GM20431 (cell line): ENCODE measurements around the gene SGCE.

ENCODE experiments used
- in situ Hi-C: fragments of 300-500 bp; cut with MseI, MboI; formaldehyde crosslinking; loops from one replicate; pipeline ENCODE4 v1.15.0; 2020; ENCODE audit warnings: low sequenced_read_pairs; ENCODE audit not compliant: unreplicated experiment

The SGCE gene

GRCh38 chr7:94632338-94633013 is 23.5 kb downstream of the SGCE start:
- in situ Hi-C loops: no loop called here

GRCh38 chr7:94630855-94631254 is 25.1 kb downstream of the SGCE start:
- in situ Hi-C loops: no loop called here

DNA sequence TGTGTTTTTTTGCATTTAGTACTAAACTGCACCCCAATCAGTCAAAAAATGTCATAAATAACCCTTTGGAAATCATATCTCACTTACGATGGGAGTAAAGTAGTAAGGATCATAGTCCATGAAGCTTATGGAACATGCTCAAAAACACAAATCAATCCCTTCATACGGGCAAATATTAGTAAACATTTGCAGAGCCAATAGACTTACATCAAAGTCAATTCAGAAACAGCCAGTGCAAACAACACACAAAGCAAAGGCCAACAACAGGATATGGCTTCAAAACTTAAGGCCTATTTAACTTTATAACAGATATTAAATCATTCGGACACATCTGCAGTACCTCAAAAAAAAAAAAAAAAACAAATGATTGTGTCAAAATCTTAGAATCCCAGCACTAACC is 32.1 kb downstream of the SGCE start:
- in situ Hi-C loops: no loop called here

DNA sequence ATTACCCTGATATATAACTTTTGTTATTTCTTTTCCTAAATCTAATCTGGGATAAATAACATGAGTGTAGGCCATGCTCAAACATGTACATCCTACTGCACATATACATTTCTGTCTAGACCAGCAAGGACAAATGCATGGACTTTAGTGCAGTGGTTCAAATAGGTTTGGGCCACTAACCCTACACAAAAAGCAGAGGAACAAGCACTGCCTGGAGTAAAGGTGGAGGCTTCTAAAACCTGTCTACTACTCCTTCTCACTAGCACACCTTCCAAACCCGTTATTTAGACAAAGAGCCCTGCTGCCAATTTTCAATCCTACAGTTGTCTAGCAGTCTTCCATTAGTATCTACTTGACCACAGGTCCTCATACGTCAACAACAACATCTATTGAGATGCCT is 34.8 kb downstream of the SGCE start:
- in situ Hi-C loops: no loop called here

GRCh38 chr7:94620703-94621118 is 35.2 kb downstream of the SGCE start:
- in situ Hi-C loops: no loop called here

DNA sequence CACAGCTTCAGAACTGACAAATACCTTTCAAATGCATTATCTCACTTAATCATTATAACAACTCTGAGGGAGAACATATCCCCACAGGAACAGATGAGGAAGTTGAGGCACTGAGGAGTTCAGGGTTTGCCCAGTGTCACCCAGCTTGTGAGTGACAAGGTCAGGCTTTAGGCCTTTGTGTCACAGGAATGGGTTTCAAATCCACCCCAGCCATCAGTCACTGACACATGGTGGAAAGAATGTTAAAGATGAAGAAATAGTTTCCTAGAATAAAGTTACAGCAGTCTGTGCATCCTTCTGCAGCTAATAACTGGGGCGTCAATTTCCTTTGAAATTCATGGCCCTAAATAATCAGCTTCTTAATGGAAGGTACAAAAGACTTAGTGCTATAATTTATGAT is 37.8 kb downstream of the SGCE start:
- in situ Hi-C loops: no loop called here

GRCh38 chr7:94616855-94617254 is 39.1 kb downstream of the SGCE start:
- in situ Hi-C loops: no loop called here

- in situ Hi-C loops: no loop called here
These were observed 40.3 kb downstream of the SGCE start for GRCh38 chr7:94615666-94616065.

DNA sequence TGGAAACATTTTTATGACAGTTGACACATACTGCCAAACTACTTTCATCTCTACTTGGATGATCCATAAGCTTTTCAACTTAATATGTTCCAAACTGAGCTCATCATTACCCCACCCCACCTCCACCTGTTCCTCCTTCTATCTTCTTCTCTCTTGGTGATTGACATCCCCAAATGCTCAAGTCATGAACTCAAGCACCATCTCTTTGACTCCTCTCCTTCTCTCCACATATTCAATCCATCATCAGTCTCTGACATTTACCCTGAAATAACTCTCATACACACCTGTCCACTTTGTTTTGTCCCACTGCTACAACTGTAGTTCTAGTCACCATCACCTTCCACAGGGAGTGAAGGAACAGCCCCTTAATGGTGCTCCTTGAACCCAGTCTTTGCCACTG is 43.3 kb downstream of the SGCE start:
- in situ Hi-C loops: no loop called here

GRCh38 chr7:94612253-94612652 is 43.7 kb downstream of the SGCE start:
- in situ Hi-C loops: no loop called here

DNA sequence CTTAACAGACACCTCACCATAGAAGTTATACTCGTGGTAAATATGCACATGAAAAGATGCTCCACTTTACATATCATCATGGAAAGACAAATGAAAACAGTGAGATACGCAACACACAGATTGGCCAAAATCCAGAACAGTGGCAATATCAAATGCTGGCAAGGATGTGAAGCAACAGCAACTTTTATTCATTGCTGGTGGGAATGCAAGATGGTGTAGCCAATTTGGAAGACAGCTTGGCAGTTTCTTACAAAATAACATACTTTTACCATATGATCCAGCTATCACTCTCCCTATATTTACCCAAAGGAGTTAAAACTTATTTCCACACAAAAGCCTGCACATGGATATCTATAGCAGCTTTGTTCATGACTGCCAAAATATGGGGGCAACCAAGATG is 46.4 kb downstream of the SGCE start:
- in situ Hi-C loops: no loop called here

DNA sequence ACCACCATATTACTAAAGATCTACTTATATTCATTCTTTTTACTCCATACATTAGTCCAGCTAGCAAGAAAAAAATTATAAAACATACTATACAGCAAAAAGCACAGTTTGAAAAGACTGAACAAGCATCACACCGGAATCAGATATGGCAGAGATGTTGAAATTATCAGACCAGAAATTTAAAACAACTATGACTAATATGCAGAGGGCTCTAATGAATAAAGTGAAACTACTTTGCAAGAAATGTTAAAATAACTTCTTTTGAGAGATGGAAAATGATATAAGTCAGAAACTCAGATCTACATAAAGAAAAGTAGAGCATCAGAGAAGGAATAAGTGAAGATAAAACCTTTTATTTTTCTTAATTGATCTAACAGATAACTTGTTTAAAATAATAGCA is 50.9 kb downstream of the SGCE start:
- in situ Hi-C loops: no loop called here

DNA sequence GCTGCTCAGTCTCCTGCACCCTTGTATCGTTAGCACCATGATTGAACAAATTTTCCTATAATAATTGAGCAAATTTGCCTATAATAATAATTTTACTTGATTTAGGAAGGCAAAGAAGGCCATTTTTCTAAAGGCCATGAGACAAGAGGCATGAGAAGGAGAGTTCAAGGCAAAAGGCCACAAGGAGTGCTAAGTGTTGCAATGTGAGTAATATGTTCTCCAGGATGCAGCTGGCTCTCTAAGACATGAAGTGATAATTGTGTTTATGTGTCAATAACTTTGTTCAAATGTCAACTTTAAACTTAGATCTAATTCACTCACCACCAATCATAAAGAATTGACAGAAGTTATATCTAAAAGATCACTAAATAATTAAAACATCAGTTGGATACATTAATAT is 53.8 kb downstream of the SGCE start:
- in situ Hi-C loops: no loop called here

GRCh38 chr7:94600267-94600666 is 55.7 kb downstream of the SGCE start:
- in situ Hi-C loops: no loop called here

GRCh38 chr7:94595717-94596116 is 60.2 kb downstream of the SGCE start:
- in situ Hi-C loops: no loop called here

DNA sequence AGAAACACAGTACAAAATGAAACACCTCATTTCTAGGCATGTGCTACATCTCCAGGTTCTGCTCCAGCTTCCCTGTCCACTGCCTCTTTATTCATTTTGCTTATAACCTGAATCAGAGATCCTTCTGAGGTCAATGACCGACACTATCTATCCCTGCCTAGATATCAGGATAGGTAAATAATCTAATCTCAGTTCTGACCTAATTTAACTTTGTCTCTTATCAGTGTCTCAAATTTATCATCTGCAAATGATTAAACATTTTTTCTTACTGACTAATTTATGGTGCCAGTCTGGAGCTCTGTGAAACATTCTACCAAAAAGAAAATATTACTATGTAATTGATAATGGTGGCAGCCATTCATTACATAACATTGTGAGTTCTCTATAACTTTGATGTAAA is 61.1 kb downstream of the SGCE start:
- in situ Hi-C loops: no loop called here

GRCh38 chr7:94591176-94591575 is 64.8 kb downstream of the SGCE start:
- in situ Hi-C loops: no loop called here

- in situ Hi-C loops: no loop called here
These were observed 65.3 kb downstream of the SGCE start for GRCh38 chr7:94590526-94591162.

- in situ Hi-C loops: no loop called here
These were observed 67.9 kb downstream of the SGCE start for GRCh38 chr7:94588075-94588474.

DNA sequence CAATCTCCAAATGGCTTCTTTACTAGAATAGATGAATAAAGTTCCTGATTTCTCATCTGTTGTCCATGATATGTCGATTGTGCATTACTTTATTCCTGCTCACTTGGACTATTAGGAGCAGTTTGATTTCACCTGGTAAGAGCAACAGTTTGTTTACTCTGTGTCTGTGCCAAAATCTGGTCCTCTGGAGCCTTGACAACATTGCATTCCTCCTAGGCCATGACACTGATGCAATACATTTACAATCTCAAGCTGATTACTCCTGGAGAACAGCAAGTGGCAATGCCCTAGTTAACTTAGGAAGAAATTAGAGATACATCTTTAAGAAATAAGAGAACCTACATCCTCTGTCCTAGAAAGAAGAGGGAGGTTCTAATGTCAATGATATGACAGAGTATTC is 71.8 kb downstream of the SGCE start:
- in situ Hi-C loops: no loop called here

- in situ Hi-C loops: no loop called here
These were observed 75.3 kb downstream of the SGCE start for GRCh38 chr7:94580601-94581000.

GRCh38 chr7:94579470-94579869 is 76.5 kb downstream of the SGCE start:
- in situ Hi-C loops: no loop called here
